Gastroesophageal sphincter (tissue), 4 donors: Measurements from ENCODE around the gene SPATA2L. TPM values are rescaled to one million over a fixed set of nuclear protein-coding genes. Genes with fewer than 3 reads are reported as not detected.

ENCODE experiments used
- ATAC-seq: fragments of 150-250 bp; one replicate; pipeline ENCODE4 v1.9.1; 2016; ENCODE audit warnings: mild to moderate bottlenecking, moderate library complexity
- H3K27ac ChIP-seq, 4 donors: fragments of 200-600 bp; sonication (generic) in 3 of 4; 1 replicate in 3 of 4; 2 replicates in 1 of 4; pipeline ENCODE4 v1.5.1; 2016 to 2019
- H3K27me3 ChIP-seq: fragments of 200-600 bp; sonication (generic); one replicate; pipeline ENCODE4 v1.5.1; 2019
- H3K36me3 ChIP-seq, 2 donors: fragments of 200-600 bp; sonication (generic); one replicate each; pipeline ENCODE4 v1.5.1; 2019; ENCODE audit warnings: control low read depth in 1 of 2
- H3K4me1 ChIP-seq, 3 donors: fragments of 200-600 bp; sonication (generic); 1 replicate in 2 of 3; 2 replicates in 1 of 3; pipeline ENCODE4 v1.5.1; 2016 to 2019; ENCODE audit warnings: control low read depth in 2 of 3
- H3K4me3 ChIP-seq, 2 donors: fragments of 200-600 bp; sonication (generic); one replicate each; pipeline ENCODE4 v1.5.1; 2019; ENCODE audit warnings: mild to moderate bottlenecking in 1 of 2, moderate library complexity in 1 of 2
- H3K9me3 ChIP-seq, 3 donors: fragments of 200-600 bp; sonication (generic); one replicate each; pipeline ENCODE4 v1.5.1; 2017 to 2019; ENCODE audit warnings: control low read depth in 2 of 3
- CTCF ChIP-seq, 4 experiments: fragments of 200-600 bp in 2 of 4; fragments of 450-650 bp in 2 of 4; sonication (generic) in 1 of 4; IDR thresholded peaks; one replicate each; pipeline ENCODE4 v1.5.1; 2017 to 2019; ENCODE audit warnings: antibody characterized with exemption in 4 of 4, mild to moderate bottlenecking in 2 of 4, moderate library complexity in 2 of 4
- EP300 ChIP-seq: sonication (generic); formaldehyde crosslinking; IDR thresholded peaks from one replicate; pipeline ENCODE4 v1.6.1; 2017; ENCODE audit warnings: antibody characterized with exemption, mild to moderate bottlenecking
- POLR2A ChIP-seq, 2 donors: fragments of 450-650 bp; IDR thresholded peaks; one replicate each; pipeline ENCODE4 v1.6.1; 2017; ENCODE audit warnings: antibody characterized with exemption in 2 of 2, mild to moderate bottlenecking in 2 of 2, moderate library complexity in 1 of 2
- POLR2AphosphoS5 ChIP-seq: sonication (generic); formaldehyde crosslinking; IDR thresholded peaks from one replicate; pipeline ENCODE4 v1.6.1; 2017; ENCODE audit warnings: antibody characterized with exemption
- WGBS, 2 donors: methylation state at CpG; one replicate each; pipeline ENCODE4 v1.1.5; 2018; ENCODE audit warnings: low coverage in 1 of 2; 5-methylcytosine and 5-hydroxymethylcytosine counted together
- total RNA-seq, 4 donors: library from RNA; depleted of rRNA; stranded (reverse); fragments of >200 nt; gene quantifications; one replicate each; pipeline ENCODE4 v1.1.0, GENCODE V29; 2016

The SPATA2L gene
- total RNA-seq, 4 donors from 2014 or later = 8.7 to 21.8 (median 13.2) TPM

- H3K36me3 ChIP-seq = peaks cover 0 to 82% of the 10 kb centered on the region in 2 donors
- no peak for ATAC-seq
- 100% methylated on average over 1 of the region's 14 CpGs for WGBS, 2 donors
Observed at GRCh38 chr16:89738072-89738377, 36.5 kb upstream of the SPATA2L start.

GRCh38 chr16:89737341-89738071 lies 36.0 kb upstream of the SPATA2L start:
- peaks cover 0 to 87% of the 10 kb centered on the region in 2 donors for H3K36me3 ChIP-seq
- no peak overlapping the region for H3K27ac ChIP-seq
- H3K4me3 ChIP-seq = no peak overlapping the region
- H3K4me1 ChIP-seq = no peaks in the 10 kb centered on the region
- ATAC-seq = no peak
- TF ChIP-seq CTCF (IDR thresholded peaks at IDR 0.05) (no peak), POLR2AphosphoS5 (no peak), POLR2A (IDR thresholded peaks at IDR 0.05) (no peak), EP300 (no peak)
- H3K27me3 ChIP-seq = no peaks in the 10 kb centered on the region
- WGBS, 2 donors = 85 to 86% methylated on average over 8 to 14 of the region's 20 CpGs
- no peaks in the 10 kb centered on the region for H3K9me3 ChIP-seq

More at GRCh38 chr16:89738072-89738377, 36.5 kb upstream of the SPATA2L start:
- no peak overlapping the region for H3K27ac ChIP-seq
- TF ChIP-seq CTCF (IDR thresholded peaks at IDR 0.05) = no peak
- no peak for TF ChIP-seq POLR2A (IDR thresholded peaks at IDR 0.05)
- no peak for TF ChIP-seq POLR2AphosphoS5
- TF ChIP-seq EP300 = no peak
- H3K4me1 ChIP-seq = no peaks in the 10 kb centered on the region
- no peak overlapping the region for H3K4me3 ChIP-seq
- H3K9me3 ChIP-seq = no peaks in the 10 kb centered on the region
- no peaks in the 10 kb centered on the region for H3K27me3 ChIP-seq

- TF ChIP-seq EP300 = no peak
- no peak for TF ChIP-seq POLR2AphosphoS5
- TF ChIP-seq CTCF (IDR thresholded peaks at IDR 0.05) = no peak
- no peak for TF ChIP-seq POLR2A (IDR thresholded peaks at IDR 0.05)
- Histone ChIP-seq H3K36me3 (peaks cover 0 to 97% of the 10 kb centered on the region in 2 donors), H3K27me3 (no peaks in the 10 kb centered on the region), H3K4me1 (no peaks in the 10 kb centered on the region), H3K9me3 (no peaks in the 10 kb centered on the region), H3K4me3 (no peak overlapping the region), H3K27ac (no peak overlapping the region)
- ATAC-seq = no peak
- WGBS, 2 donors = 90 to 100% methylated on average over 1 to 2 of the region's 3 CpGs
Observed at GRCh38 chr16:89736554-89736953, 35.0 kb upstream of the SPATA2L start.

GRCh38 chr16:89733792-89734191 lies 32.3 kb upstream of the SPATA2L start:
- 71 to 100% methylated on average over 1 to 3 of the region's 21 CpGs for WGBS, 2 donors
- Histone ChIP-seq H3K27me3 (no peaks in the 10 kb centered on the region), H3K9me3 (no peaks in the 10 kb centered on the region), H3K4me1 (no peaks in the 10 kb centered on the region), H3K36me3 (peaks cover 0 to 100% of the 10 kb centered on the region in 2 donors), H3K4me3 (no peak overlapping the region), H3K27ac (no peak overlapping the region)
- no peak for ATAC-seq
- no peak for TF ChIP-seq POLR2A (IDR thresholded peaks at IDR 0.05)
- no peak for TF ChIP-seq POLR2AphosphoS5
- no peak for TF ChIP-seq CTCF (IDR thresholded peaks at IDR 0.05)
- no peak for TF ChIP-seq EP300

- Histone ChIP-seq H3K36me3 (peaks cover 0 to 98% of the 10 kb centered on the region in 2 donors), H3K27ac (no peak overlapping the region), H3K4me3 (no peak overlapping the region), H3K27me3 (no peaks in the 10 kb centered on the region), H3K9me3 (no peaks in the 10 kb centered on the region), H3K4me1 (no peaks in the 10 kb centered on the region)
- no peak for TF ChIP-seq POLR2A (IDR thresholded peaks at IDR 0.05)
- TF ChIP-seq EP300 = no peak
- no peak for TF ChIP-seq POLR2AphosphoS5
- no peak for TF ChIP-seq CTCF (IDR thresholded peaks at IDR 0.05)
- ATAC-seq = no peak
- WGBS, 2 donors = 78 to 79% methylated on average over 8 of the region's 17 CpGs
Observed at GRCh38 chr16:89733322-89733721, 31.8 kb upstream of the SPATA2L start.
